ENCODE results near the gene NAALADL2. TPM values are rescaled to one million over a fixed set of nuclear protein-coding genes. Genes with fewer than 3 reads are reported as not detected.

The NAALADL2 gene
- total and polyA plus RNA-seq, 2 of the 8 experiments (the other 6 are each of a cell fraction or from before 2014, with no cell fraction given): 0.12 to 0.22 TPM

- Histone ChIP-seq H2AK5ac (ENCODE audit: low read depth, low read length) (no peak overlapping the region), H3K27me3 (replicated peaks in 1 of 4; ENCODE audit: control insufficient read depth in 3 of 4, extremely low read depth in 1 of 4, insufficient read depth in 3 of 4, low read length in 3 of 4) (no peaks in the 10 kb centered on the region), H3K14ac (ENCODE audit: insufficient read length) (no peak overlapping the region), H3K36me3 (ENCODE audit: control insufficient read depth in 2 of 4, insufficient read depth in 4 of 4, low read length in 3 of 4) (no peaks in the 10 kb centered on the region), H3K18ac (ENCODE audit: extremely low read depth, low read length) (no peak overlapping the region), H3K9me3 (ENCODE audit: insufficient read depth in 2 of 2, low read depth in 1 of 2, low read length in 1 of 2) (no peaks in the 10 kb centered on the region), H3K23me2 (ENCODE audit: low read depth, low read length) (no peaks in the 10 kb centered on the region), H2BK120ac (replicated peaks; ENCODE audit: low read depth, low read length) (no peak overlapping the region), H4K8ac (ENCODE audit: extremely low read depth, insufficient read depth, low read length) (no peak overlapping the region), H2AFZ (ENCODE audit: low read length) (no peak overlapping the region), H3K79me1 (ENCODE audit: low read depth, low read length) (no peaks in the 10 kb centered on the region), H2BK15ac (ENCODE audit: low read length) (no peak overlapping the region), H2BK20ac (ENCODE audit: low read length) (no peak overlapping the region), H3K23ac (ENCODE audit: insufficient read length) (no peak overlapping the region), H4K20me1 (replicated peaks in 1 of 2; ENCODE audit: control insufficient read depth in 1 of 2, insufficient read depth in 2 of 2, low read length in 2 of 2) (no peaks in the 10 kb centered on the region), H3K4me3 (ENCODE audit: extremely low read depth in 1 of 4, insufficient read depth in 2 of 4, low read depth in 3 of 4, low read length in 4 of 4) (no peak overlapping the region), H4K5ac (ENCODE audit: insufficient read length, low read depth, low read length) (no peak overlapping the region), H2BK5ac (ENCODE audit: low read depth, low read length) (no peak overlapping the region), H3K56ac (replicated peaks; ENCODE audit: insufficient read length, low read depth, low read length) (no peak overlapping the region), H3K4ac (replicated peaks; ENCODE audit: insufficient read length, low read depth, low read length) (no peak overlapping the region), H3K9ac (replicated peaks in 1 of 4; ENCODE audit: extremely low read depth in 1 of 4, low read depth in 3 of 4, low read length in 3 of 4) (no peak overlapping the region), H3K4me1 (replicated peaks in 1 of 4; ENCODE audit: control insufficient read depth in 3 of 4, insufficient read depth in 4 of 4, low read length in 3 of 4) (no peaks in the 10 kb centered on the region), H3K4me2 (ENCODE audit: insufficient read depth in 1 of 2, low read depth in 2 of 2, low read length in 2 of 2) (no peak overlapping the region), H2BK12ac (ENCODE audit: low read depth, low read length) (no peak overlapping the region), H3K79me2 (ENCODE audit: control insufficient read depth in 1 of 2, insufficient read depth in 2 of 2, low read length in 2 of 2) (no peaks in the 10 kb centered on the region), H4K91ac (replicated peaks; ENCODE audit: insufficient read length, low read length) (no peak overlapping the region), H3K27ac (ENCODE audit: low read depth, low read length) (no peak overlapping the region)
- DNase-seq (ENCODE audit: low read depth in 1 of 2, low spot score in 2 of 2): no peak
- FAIRE-seq: no peak
- 91% methylated on average over 6 of the region's 6 CpGs; no CpG with 5 or more reads in 1 of the 2 experiments for WGBS, 2 experiments (ENCODE audit: extremely low coverage in 1 of 2, insufficient coverage in 1 of 2, insufficient read length in 1 of 2, insufficient replicate concordance in 2 of 2, low coverage in 1 of 2, low lambda C conversion rate in 2 of 2, missing lambda C conversion rate in 1 of 2)
- ChIA-PET CTCF (ENCODE audit: partially characterized antibody) (interaction anchor here (1.1 kb wide), 1 partner anchor 48 kb away, joined by 4 read pairs; no protein-coding TSS in a partner anchor), POLR2A (ENCODE audit: partially characterized antibody) (no interaction called here)
- TF ChIP-seq SIX5 (IDR thresholded peaks at IDR 0.05; ENCODE audit: low read depth, low read length): no peak
- TF ChIP-seq HDAC6 (IDR thresholded peaks at IDR 0.05; ENCODE audit: low read depth, low read length): no peak
- no peak for TF ChIP-seq GABPA (IDR thresholded peaks at IDR 0.05; ENCODE audit: borderline replicate concordance, insufficient read depth, low read length)
- no peak for TF ChIP-seq SP2 (IDR thresholded peaks at IDR 0.05; ENCODE audit: low read length)
- TF ChIP-seq CREB1 (IDR thresholded peaks at IDR 0.05): no peak
Measured at GRCh38 chr3:175073219-175073905, 214.2 kb downstream of the NAALADL2 start.
